Stimulated activated CD8-positive, alpha-beta memory T cell treated with anti-CD3 and anti-CD28 coated beads, Interleukin-4, amount 100 ng/mL, for 24 hours (primary cell): ENCODE data around the gene HRC.
"Not testable (repeated sequence)": the region's sequence is repeated elsewhere in the genome, so short reads cannot be mapped to it uniquely, and the experiment has no call there.

Source experiments
- DNase-seq: peaks from one replicate; pipeline ENCODE4 v3.0.0-alpha.2; 2020; ENCODE audit warnings: low read depth

The HRC gene, protein sequence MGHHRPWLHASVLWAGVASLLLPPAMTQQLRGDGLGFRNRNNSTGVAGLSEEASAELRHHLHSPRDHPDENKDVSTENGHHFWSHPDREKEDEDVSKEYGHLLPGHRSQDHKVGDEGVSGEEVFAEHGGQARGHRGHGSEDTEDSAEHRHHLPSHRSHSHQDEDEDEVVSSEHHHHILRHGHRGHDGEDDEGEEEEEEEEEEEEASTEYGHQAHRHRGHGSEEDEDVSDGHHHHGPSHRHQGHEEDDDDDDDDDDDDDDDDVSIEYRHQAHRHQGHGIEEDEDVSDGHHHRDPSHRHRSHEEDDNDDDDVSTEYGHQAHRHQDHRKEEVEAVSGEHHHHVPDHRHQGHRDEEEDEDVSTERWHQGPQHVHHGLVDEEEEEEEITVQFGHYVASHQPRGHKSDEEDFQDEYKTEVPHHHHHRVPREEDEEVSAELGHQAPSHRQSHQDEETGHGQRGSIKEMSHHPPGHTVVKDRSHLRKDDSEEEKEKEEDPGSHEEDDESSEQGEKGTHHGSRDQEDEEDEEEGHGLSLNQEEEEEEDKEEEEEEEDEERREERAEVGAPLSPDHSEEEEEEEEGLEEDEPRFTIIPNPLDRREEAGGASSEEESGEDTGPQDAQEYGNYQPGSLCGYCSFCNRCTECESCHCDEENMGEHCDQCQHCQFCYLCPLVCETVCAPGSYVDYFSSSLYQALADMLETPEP

DNA sequence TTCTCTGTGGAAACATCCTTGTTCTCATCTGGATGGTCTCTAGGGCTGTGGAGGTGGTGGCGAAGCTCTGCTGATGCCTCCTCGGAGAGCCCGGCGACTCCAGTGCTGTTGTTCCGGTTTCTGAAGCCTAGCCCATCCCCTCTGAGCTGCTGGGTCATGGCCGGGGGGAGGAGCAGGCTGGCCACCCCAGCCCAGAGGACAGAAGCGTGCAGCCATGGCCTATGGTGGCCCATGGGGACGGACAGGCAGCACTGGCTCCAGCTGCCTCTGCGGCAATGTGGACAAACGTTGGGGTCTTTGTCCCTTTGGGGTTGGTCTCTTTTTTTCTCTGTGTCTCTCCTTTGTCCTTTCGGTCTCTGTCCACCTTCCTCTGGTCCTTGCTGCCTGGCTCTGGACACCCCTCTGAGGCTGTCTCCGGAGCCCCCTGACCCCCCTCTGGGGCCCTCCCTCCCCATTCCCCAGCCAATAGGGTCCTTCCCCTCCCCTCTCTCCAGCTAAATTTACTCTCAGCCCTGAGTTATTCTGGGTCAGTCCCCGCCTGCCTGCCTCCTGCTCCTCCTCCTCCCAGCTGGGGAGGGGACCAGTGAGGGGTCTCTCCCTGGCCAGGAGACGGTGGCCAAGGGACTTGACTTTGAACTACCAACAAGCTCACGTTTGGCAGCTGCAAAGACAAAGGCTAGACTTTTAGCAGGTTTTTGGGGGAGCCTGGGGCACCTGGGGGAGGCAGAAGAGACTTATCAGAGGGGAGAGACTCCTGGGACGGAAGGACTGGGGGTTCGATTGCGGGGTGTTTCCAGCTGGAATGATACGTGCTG, at the start of gene HRC:
Gene HRC (minus strand): TSS at position 392 of the 815 bp plus-strand sequence. CDS start 159 bp downstream, at position 233.
- no peak for DNase-seq

DNA sequence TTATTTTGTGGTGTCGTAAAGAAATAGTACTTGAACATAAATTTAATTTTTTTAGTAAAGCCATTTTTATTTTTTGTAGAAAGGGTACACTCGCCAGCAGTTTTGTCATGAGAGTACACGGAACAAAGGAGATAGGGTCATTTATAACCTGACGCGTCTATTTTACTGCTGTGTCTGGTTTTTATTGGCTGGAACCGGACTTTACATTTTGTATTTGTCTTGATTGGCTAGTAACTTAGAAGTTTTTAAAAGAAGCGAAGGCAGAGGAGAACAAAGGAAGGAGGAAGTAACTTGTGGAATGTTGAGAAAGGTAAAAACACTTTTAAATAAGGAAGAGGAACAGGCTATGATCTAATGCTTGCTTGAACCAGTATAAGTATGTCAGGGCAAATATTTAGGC, 45.8 kb upstream of the HRC start:
- no peak for DNase-seq

DNA sequence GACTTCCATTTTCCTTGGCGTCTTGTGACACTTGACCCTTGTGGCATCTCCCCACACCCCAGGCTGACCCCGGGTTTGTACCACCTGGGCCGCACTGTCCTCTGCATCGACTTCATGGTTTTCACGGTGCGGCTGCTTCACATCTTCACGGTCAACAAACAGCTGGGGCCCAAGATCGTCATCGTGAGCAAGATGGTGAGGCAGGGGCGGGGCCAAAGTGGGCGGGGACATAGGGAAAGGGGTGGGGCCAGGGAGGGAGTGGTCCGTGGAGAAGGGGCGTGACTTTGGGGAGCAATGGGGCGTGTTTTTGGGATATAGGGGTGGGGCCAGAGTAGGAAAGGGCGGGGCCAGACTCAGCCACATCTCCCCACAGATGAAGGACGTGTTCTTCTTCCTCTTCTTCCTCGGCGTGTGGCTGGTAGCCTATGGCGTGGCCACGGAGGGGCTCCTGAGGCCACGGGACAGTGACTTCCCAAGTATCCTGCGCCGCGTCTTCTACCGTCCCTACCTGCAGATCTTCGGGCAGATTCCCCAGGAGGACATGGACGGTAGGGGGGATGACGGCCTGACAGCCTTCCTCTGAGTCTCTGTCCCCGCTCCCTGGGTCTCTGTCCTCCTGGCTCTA, 45.2 kb upstream of the HRC start:
- DNase-seq: no peak

DNA sequence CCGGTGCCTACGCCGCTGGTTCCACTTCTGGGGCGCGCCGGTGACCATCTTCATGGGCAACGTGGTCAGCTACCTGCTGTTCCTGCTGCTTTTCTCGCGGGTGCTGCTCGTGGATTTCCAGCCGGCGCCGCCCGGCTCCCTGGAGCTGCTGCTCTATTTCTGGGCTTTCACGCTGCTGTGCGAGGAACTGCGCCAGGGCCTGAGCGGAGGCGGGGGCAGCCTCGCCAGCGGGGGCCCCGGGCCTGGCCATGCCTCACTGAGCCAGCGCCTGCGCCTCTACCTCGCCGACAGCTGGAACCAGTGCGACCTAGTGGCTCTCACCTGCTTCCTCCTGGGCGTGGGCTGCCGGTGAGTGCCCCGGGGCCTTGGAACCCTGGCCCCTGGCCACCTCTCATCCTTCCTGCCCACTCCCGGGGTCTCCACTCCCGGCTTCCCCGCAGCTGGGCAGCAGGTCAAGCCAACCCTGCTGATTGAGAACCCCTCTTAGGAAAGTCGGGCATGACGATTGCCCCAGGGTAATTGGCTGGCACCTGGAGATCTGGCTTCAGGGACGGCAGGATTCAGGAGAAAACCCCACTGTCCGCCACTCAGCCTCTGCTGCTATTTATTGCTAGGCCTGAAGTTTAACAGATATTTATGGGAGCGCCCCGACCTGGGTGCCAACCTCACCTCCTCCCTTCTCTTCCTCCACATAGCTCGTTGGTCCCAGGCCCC, 41.5 kb upstream of the HRC start:
- DNase-seq: no peak

DNA sequence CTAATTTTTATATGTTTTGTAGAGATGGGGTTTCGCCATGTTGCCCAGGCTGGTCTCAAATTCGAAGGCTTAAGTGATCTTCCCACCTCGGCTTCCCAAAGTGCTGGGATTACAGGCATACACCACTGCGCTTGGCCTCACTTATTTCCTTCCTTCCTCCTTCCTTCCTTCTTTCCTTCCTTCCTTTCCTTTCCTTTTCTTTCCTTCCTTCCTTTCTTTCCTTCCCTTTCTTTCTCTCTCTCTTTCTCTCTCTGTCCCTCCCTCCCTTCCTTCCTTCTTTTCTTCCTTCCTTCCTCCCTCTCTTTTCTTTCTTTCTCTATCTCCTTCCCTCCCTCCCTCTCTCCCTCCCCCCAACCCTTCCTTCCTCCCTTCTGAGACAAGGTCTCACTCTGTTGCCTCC, 39.2 kb upstream of the HRC start:
- DNase-seq: no peak

DNA sequence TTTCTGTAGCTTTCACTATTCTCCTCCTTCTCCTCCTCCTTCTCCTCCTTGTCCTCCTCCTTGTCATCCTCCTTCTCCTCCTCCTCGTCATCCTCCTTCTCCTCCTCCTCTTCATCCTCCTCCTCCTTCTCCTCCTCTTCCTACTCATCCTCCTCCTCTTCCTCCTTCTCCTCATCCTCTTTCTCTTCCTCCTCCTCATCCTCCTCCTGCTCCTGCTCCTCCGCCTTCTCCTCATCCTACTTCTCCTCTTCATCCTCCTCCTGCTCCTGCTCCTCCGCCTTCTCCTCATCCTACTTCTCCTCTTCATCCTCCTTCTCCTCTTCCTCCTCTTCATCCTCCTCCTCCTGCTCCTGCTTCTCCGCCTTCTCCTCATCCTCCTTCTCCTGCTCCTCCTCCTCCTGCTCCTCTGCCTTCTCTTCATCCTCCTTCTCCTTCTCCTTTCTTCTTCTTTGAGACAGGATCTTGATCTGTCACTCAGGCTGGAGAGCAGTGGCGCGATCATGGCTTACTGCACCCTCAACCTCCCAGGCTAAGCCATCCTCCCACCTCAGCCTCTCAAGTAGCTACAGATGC, 38.7 kb upstream of the HRC start:
- no peak for DNase-seq

DNA sequence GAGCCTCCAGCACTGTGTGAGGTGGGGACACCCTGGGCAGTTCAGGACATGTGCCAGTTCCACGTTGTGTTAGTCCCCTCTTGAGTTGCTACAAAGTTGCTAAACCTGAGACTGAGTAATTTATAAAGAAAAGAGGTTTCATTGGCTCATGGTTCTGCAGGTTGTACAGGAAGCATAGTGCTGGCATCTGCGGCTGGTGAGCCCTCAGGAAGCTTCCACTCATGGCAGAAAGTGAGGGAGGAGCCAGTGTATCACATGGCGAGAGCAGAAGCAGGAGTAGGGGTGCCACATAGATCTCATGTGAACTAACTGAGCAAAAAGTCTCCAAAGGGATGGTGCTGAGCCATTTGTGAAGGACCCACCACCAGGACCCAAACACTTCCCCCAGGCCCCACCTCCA, 35.6 kb upstream of the HRC start:
- DNase-seq: no peak

DNA sequence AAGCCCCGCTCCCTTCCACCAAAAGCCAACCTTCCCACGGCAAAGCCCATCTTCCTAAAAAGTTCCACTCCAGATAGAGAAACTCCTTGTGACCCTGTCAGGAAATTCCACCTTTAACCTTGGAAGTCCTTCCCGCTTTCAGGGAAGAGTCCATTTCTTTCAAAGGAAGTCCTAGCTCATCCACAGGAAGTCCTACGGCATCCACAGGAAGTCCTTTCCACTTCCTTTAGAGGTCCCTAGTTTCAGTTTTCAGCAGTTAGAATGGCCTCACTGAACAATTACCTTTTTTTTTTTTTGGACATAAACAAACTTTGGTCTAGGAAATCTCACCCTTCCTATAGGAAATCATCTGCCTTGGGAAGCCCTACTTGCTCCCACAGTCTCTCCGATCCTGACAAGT, 34.1 kb upstream of the HRC start:
- no peak for DNase-seq

DNA sequence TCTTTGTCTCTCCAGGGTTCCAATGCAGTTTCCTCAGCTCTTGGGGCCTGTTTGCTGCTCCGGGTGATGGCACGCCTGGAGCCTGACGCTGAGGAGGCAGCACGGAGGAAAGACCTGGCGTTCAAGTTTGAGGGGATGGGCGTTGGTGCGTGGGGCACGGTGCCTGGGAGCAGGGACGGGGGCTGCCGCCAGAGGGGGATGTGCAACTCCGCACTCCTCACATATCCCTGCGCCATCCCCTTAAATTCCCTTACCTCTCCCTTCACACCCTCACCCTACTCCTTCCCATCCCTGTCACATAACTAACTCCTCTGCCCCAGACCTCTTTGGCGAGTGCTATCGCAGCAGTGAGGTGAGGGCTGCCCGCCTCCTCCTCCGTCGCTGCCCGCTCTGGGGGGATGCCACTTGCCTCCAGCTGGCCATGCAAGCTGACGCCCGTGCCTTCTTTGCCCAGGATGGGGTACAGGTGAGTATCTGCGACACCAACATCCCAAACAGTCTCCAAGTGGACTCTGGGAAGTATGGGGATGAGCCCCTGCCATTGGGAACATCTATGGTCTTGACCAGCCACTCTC, 33.5 kb upstream of the HRC start:
- DNase-seq: no peak

DNA sequence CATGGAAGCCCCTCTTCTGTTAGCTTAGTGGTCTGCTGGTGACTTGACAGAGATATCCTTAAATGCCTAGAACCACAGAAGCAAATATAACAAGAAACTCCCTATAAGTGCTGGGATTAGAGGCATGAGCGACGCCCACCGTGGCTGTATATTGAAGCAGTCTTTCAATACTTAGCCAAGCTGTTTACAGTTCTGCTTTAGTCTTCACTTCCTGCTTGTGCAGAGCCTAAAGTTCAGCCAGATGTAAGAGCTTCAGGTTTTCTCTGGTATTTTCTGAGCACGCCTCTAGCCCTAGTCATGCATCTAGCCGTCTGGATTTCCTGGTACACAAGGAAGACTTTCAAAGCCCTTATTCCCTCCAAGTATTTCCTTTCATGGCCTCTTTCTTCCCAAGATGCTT, 30.9 kb upstream of the HRC start:
- no peak for DNase-seq

DNA sequence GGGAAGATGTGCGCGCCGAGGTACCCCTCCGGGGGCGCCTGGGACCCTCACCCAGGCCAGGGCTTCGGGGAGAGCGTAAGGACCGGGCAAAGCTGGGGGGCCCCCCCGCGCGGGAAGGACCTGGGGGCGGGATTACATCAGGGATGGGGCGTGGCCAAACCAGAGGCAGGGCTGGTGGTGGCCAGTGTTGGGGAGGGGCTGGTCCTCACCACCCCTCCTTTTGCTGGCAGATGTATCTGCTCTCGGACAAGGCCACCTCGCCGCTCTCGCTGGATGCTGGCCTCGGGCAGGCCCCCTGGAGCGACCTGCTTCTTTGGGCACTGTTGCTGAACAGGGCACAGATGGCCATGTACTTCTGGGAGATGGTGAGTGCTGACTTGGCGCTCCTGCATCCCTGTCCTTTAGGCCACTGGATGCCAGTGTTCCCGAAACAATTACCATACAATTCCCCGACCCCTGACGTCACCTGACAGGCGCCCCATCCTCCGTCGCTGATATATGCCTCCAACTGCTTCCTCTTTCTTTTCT, 27.7 kb upstream of the HRC start:
- DNase-seq: no peak

DNA sequence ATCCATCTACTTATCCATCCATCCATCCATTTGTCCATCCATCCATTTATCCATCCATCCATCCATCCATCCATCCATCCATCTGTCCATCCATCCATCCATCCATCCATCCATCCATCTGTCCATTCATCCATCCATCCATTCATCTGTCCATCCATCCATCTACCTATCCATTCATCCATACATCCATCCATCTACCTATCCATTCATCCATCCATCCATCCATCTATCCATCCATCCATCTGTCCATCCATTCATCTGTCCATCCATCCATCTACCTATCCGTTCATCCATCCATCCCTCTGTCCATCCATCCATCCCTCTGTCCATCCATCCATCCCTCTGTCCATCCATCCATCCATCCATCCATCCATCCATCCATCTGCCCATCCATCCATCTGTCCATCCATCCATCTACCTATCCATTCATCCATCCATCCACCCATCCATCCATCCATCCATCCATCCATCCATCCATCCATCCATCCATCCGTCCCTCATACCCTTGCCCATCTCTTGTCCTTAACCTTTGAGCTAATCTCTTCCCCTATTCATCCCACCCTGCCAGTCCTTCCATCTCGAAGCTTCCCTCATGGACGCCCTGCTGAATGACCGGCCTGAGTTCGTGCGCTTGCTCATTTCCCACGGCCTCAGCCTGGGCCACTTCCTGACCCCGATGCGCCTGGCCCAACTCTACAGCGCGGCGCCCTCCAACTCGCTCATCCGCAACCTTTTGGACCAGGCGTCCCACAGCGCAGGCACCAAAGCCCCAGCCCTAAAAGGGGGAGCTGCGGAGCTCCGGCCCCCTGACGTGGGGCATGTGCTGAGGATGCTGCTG, 27.0 kb upstream of the HRC start:
- not testable (repeated sequence) for DNase-seq

DNA sequence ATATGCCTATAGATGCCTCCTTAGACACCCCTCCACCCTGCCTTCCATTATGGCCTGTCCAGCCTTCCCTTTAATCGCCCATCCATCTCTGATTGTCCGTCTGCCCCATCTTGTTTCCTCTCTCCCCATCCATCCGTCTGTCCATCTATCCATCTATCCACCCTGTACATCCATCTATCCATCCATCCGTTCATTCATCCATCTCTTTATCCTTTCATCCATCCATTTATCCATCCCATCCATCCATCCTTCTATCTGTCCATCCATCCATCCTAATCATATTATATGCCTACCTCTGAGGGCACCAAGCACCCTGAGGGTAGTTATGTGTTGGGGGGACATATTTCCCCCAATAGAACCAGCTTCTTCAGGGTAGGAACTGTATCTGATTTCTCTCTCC, 25.5 kb upstream of the HRC start:
- DNase-seq: no peak

DNA sequence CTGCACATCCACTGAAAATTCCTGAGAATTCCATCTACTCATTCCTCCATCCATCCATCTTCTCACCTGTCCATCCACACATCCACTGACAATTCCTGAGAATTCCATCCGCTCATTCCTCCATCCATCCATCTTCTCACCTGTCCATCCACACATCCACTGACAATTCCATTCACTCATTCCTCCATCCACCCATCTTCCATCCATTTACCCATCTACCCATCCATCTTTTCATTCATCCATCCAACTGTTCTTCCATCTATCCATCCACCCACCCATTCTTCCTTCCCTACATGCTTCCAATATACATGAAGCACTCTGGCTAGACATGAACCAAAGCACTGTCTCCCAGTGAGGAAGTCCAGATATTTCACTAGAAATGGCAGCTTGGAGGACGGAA, 18.0 kb upstream of the HRC start:
- no peak for DNase-seq

DNA sequence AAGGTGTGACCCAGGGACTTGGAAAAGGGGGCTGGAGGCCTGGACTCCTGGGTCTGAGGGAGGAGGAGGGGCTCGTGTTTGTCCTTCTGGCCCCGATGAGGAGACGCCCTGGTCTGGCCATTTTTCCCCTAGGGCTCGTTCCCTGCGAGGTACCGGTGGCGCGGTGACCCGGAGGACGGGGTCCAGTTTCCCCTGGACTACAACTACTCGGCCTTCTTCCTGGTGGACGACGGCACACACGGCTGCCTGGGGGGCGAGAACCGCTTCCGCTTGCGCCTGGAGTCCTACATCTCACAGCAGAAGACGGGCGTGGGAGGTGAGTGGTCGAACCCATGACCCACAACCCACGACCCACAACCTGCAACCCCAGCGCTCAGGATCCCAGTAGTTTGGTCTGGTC, 13.2 kb upstream of the HRC start:
- DNase-seq: no peak

DNA sequence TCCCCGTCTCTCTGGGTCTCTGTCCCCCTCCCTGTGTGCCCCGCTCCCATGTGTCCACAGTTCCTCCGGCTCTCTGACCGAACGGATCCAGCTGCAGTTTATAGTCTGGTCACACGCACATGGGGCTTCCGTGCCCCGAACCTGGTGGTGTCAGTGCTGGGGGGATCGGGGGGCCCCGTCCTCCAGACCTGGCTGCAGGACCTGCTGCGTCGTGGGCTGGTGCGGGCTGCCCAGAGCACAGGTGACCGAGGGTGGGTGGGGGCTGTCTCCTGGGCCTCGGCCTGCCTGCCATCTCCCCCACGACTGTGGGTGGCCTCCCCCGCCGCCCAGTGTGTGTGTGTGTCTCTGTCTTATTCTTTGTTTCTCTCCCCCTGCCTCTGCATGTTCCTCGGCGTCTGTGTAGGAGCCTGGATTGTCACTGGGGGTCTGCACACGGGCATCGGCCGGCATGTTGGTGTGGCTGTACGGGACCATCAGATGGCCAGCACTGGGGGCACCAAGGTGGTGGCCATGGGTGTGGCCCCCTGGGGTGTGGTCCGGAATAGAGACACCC, 12.7 kb upstream of the HRC start:
- no peak for DNase-seq

DNA sequence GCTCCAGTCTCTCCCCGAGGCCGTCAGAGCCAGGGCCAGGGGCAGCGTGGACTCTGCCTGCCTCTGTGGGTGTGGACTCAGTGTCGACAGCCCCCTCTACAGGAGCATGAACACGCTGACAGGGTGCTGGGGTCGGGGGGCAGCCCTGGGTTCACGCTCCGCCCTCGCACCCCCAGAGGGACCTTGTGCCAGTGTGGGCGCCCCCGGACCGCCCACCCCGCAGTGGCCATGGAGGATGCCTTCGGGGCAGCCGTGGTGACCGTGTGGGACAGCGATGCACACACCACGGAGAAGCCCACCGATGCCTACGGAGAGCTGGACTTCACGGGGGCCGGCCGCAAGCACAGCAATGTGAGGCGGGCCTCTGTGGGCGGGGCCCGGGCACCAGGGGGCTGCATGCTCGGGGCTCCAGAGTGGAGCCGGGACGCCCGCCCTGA, 10.7 kb upstream of the HRC start:
- DNase-seq: no peak

DNA sequence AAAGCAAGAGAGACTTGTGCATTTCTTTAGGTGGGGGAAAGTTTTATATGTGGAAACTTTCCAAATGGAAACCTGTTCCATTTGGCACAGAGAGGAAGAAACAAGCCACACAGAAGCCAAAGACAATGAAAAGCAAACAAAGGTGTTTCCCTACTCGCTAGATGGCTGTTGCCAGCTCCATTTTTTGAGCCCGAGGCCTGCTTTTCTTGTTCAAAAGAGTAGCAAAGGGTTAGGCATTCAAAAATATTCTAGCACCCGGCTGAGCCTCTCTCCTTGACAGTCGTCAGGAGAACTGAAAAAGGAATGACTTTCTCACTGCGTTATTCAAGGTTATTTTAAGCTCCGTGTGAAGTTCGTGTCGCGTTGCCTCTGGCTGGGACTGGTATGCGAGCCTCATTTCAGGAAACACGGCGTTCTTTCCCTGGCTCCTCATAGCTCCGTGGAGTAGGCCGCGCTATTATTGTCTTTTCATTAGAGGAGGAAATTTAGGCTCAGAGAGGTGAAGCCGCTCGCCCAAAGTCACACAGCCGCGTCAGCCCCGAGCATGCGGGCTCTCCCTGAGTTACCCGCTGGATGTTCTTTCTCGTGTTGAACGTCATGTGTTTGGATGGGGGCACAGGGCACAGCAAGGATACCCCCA, 10.0 kb upstream of the HRC start:
- DNase-seq: no peak

DNA sequence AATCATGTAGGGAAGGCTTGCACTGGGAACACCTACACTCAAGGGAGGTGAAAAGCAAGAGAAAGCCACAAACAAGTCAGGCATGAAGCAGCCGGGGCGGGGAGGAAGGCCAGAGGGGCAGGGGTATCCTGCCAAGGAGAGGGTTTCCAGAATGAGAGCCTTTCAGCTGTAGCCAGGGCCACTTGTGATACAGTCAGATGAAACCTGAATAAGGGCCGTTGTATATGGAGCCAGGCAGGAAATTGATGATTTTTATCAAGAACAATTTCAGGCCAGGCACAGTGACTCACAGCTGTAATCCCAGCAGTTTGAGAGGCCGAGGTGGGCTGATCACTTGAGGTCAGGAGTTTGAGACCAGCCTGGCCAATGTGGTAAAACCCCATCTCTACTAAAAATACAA, 6.8 kb upstream of the HRC start:
- no peak for DNase-seq
